Measurements from ENCODE around the gene SLC25A45.
"Not testable (repeated sequence)": the region's sequence is repeated elsewhere in the genome, so short reads cannot be mapped to it uniquely, and the experiment has no call there.

GRCh38 chr11:65413077-65413664 lies 30.7 kb upstream of the SLC25A45 start:
- not testable (repeated sequence) for TF ChIP-seq CTCF (IDR thresholded peaks at IDR 0.05); ZFX (IDR thresholded peaks at IDR 0.05; ENCODE audit: borderline replicate concordance)

Data from 22Rv1 (cell line).